GM19452 (cell line): ENCODE results near the gene MNT.

Source experiments
- ATAC-seq: cut with Tn5 transposase; IDR thresholded peaks from one replicate; pipeline ENCODE4 v1.9.1; 2021; ENCODE audit not compliant: unreplicated experiment

The MNT gene

DNA sequence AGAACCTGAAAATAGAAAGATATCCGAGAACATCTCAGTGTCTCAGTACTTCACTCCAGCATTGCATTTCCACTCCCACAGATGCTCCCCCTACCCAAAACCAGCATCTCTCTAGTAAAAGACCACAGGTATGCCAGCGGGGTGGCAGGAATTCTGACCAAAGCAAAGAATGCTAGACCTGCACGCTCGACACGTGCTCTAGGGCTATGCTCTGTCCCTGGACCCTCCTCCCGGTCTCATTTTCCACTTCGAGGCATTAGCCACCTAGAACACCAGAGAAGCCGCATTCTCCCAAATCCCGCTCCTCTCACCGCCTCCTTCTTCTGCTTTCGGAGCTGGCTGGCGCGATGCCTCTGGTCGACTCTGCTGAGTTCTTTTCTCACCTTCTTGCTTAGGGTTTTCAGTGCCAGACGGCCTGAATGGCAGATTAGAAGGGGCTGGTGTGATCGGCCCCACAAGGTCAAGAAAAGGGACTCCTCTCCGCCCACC is 65.1 kb downstream of the MNT start:
- ATAC-seq, result no peak
